GM18909 (cell line): ENCODE measurements around the gene SYT1.
"Not testable (repeated sequence)": the region's sequence is repeated elsewhere in the genome, so short reads cannot be mapped to it uniquely, and the experiment has no call there.

Experiments used
- ATAC-seq: cut with Tn5 transposase; IDR thresholded peaks from one replicate; pipeline ENCODE4 v1.9.1; 2021; ENCODE audit warnings: mild to moderate bottlenecking; ENCODE audit not compliant: unreplicated experiment, poor library complexity

Gene SYT1

DNA sequence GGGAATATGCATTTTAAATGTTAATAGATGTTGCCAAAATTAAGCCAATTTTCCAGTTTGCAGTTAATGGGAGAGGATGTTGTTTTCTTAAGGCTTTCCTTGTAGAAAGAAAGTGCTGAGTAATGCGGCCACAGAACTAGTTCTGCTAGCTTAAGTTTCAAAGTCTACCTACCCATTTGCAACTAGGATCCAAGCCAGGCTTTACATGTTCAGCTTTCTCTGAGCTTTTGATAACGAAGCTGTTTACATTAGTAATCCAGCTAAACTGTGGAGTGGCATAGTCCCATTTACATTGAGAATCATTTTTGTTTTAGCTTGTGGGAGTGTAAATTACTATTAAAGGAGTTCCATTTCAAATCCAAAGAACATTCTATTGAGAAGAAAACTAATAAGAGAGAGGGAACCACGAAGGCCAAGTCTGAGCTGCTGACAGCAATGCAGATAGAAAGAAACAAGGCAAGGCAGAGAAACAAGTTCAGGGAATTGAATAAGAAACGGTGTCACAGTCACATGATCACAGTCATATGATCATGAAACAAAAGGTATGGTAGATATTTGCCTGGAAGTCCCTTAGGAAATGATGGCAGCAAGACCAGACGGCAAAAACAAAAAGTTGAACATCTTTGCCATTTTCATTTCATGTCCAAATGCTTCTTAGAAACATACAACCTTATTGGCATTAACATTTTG lies 551.3 kb downstream of the SYT1 start:
- ATAC-seq = no peak

DNA sequence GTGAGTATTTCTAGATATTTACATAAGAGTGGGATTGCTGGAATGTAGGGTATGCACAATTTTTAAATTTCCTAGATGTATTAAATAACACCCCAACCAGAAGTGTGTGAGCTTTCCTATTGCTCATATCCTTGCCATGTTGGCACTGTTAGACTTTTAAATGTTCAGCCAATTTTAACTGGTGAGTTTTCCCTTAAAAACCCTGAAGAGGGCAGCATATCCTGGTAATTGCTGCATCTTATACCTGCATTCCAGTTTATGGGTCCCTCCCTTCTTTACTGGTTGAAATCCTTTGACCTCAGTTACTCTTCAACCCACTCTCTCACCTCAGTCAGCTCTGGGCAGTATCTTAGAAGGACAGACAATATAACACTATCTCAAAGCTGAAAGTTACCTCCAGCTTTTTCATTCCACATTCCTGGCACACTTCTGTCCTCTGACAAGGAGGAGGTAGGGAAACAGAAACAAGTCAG lies 555.6 kb downstream of the SYT1 start:
- no peak for ATAC-seq

DNA sequence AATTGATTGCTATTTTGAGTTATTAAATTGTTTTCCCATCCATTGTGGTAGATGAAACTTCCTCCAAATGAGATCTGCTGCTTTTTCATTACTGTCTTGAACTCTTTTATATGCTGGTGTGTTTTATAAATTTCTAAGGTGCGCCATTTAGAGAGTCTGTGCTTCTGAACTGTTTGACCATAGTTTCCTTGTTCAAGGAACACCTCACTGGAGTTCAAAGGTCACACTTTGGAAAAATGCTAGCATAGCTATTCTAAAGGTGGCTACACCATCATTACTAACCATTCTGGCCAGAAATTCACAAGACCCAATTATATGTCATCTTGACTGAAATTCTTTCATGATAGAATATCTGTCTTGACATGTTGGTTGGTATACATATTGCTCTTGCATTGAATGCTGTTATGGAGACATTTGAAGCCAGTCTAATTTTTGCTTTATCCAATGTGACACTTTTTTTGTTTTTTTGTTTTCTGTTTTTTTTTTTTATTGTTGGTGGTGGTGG lies 556.7 kb downstream of the SYT1 start:
- ATAC-seq = no peak

DNA sequence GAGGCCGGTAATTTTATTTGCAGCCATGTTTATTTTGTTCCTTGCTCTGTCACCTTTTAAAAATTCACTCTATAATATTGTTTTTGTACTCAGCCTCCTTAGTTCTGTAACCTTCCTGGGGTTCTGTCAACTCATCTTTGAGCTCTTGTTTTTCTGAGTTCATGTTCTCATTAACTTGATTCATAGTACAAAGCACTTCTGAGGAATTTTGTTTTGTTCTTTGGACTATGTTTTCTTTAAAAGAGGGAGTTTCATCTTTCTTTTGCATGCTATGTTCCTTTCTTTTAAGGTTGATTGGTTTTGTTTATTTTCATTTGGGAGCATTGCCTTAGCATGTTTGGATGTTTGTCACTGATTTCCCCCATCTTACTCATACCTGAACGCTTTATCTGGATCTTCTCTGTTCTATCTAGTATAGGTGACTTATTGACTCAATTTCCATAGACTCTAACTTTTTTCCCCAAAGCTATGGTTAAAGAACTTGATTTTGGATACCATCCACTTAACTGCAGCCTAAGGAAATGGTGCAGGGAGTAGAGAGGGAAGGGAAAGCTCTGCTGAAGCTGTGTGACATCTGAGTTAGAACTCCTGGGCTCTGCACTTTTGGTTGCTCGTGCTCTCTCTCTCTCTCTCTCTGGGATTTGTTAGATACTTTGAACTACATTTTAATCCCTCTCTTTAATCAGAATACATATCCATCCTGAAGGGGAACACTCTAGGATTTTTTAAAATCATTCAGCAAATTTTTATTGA lies 557.7 kb downstream of the SYT1 start:
- no peak for ATAC-seq

DNA sequence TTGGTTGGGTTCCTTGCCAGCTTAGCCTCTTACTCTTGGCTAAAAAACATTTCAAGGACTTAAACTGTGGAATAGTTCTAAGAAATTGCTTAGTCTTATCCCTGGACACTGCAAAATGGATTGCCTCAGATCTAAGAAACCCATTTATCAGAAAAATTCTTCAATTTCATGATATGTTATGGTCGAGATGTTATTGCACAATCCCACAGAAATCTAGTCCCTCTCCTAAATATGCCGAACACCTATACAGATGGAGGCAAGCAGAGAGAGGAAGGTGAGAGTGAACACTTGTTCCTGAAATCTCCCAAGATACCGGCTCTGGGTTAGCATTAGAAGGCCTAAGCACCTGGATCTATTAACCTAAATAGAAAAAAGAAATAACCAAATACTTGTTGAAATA lies 559.0 kb downstream of the SYT1 start:
- ATAC-seq = no peak

DNA sequence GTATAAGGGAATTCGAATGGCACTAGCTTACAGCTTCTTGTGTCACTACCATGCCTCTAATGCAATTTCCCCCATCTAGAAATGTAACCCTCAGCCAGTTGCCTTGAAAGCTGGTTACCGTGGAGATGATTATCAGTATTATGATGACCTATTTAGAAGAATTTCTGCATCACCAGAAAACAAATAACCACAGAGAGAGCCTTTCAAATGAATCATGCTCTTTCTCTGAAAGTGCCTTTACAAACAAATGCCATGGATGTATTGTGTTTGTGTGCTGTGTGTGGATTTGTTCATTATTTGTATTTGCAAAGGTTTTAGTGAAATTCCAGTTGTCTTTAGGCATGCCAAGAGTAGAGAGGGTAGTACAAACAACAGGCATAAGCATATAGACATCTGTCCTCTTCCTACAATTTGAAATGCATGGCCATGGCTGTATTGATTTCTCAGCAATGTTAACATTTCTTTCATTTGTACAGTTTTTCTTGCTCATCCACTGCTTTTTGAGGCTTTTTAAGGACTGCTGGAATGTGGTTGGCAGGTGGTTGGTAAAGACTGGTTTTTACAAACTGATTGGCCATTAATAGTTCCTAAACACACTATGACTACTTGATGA lies 559.6 kb downstream of the SYT1 start:
- no peak for ATAC-seq

DNA sequence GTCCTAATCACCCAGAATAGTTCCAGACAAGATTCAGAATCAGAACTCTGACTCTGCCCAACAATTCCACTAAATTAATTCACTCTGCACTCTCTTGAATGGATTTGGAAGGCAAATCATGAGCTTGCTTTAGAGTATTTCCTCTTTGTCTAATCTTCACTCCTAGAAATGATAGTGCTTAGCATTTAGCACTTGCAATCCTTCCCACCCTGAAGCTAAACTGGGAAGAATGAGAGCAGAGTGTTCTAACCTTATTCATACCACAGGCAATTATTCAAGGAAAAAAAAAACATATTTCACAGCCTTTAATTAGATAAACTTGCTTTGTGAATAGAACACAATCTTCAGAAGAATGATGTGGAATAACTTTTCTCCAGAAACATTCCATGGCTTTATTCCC lies 561.5 kb downstream of the SYT1 start:
- no peak for ATAC-seq

DNA sequence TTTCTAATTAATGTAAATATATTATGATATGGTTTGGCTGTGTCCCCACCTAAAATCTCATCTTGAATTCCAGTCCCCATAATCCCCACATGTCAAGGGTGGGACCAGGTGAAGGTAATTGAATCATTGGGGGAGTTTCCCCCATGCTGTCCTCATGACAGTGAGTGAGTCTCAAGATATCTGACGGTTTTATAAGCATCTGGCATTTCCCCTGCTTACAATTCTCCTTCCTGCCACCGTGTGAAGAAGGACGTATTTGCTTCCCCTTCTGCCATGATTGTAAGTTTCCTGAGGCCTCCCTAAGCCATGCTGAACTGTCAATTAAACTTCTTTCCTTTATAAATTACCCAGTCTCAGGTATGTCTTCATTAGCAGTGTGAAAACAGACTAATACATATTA lies 562.2 kb downstream of the SYT1 start:
- not testable (repeated sequence) for ATAC-seq

DNA sequence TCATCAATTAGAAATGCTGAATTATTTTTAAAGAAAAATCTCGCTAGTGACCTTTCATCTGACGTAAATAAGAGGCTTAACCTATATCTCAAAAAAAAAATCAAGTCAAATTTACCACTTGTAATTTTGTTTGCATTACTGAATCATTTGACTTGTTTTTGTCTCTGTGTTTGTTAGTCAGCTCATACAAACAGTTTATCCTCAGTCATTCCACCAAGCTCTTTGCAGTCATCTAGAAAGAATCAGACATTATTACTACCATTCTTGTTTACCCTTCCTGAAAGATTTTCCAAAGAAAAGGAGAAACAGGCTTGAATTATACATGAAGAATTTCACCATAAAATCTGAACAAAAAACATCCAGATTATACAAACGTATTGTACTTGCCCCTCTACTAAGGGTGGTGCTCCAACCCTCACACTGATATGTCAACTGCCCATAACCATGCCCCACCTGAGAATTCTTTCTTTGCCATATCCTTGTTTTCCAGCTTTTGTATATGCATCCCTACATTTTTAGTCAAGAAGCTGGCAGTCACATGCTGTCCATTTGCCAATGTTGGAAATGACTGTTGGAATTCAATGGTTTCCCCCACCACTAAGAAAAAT lies 569.0 kb downstream of the SYT1 start:
- ATAC-seq = no peak

DNA sequence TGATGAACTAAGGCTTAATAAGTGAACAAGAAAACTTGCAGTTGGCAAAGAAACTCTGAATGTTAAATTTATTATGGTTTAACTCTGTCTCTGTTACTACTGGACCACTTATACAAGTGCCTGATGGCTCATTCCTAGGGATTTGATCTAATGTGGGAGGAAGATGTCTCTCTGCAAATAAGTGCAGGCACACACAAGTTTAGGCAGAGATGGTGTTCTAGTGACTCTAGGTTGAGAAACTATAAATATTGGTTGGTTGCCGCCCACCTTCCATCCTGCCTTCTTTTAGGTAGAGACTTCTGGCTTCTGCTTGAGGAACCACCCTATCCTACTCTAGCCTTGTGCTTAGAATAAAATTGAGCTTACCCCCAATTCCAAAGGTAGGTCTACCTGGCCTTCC lies 570.0 kb downstream of the SYT1 start:
- no peak for ATAC-seq

DNA sequence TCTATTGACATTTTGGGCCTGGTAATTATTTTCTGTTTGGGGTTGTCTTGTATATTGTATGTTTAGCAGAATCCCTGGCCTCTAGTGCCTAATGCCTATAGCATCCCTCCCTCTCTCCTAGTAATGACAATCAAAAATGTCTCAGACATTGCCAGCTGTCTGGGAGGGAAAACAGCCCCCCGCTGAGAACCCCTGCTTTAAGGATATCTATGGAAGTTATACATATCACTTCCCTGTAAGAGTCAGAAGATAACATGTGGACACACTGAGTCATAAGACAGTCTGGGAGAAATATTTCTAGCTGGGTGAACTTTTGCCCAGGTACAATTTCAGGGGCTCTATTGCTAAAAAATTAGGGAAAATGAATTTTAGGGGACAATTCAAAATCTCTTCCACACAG lies 571.2 kb downstream of the SYT1 start:
- ATAC-seq = no peak

DNA sequence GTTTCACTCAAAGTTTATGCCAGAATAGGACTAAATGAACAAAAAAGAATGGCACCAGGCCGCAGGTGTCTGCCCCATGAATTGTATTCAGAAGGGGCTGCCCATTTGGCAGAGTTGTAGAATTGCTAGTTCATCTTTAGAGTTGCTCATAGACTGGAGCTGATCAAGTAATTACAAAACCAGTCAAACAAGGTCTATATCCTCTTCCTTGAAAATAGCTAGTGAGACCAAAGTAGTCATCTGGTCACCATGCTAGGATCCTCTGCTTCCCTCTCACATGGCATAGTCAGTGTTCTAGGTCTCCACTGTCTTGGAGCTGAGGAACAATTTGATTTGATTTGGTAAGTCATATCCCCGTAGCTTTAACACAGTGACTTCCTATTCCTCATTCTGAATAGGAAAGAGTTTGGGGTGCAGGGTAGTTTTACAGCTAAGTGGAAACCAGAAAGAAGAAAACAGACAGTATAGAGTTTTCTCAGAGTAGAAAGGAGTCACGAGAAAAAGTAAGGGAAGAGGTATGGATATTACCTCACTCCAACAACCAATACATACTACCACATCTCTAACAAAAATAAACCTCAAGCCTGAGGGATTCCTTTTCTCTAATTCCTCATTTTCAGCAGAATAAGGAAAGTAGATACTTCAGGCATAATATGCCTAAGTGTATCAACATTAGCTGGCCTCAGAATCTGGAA lies 574.1 kb downstream of the SYT1 start:
- ATAC-seq = no peak

DNA sequence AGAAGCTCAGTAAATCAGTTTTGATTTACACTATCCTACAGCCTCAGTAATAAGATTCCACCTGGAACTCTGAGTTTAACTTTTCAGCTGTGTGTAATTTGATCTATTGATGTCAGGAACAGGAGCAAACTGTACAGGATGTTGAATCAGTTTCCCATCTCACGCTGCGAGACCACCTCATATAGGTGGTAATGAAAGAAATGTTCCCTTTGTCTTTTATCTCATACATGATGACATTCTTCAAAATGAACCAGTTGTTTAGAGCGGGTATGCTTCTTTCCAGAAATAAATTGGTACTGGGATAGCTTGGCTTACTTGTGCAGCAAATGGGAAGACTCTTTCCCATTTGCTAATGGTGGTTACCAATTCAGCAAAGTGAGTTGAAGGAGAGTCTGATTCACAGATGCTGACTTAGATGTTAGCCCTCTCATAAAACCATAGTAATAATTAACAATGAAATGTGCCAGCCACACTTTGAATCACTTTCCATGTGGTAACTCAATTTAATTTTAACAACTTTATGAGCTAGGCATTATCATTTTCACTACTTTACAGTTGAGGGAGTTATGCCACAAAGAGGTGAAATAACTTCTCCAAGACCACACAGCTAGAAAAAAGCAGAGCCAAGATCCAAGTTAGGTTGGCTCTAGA lies 574.7 kb downstream of the SYT1 start:
- no peak for ATAC-seq

DNA sequence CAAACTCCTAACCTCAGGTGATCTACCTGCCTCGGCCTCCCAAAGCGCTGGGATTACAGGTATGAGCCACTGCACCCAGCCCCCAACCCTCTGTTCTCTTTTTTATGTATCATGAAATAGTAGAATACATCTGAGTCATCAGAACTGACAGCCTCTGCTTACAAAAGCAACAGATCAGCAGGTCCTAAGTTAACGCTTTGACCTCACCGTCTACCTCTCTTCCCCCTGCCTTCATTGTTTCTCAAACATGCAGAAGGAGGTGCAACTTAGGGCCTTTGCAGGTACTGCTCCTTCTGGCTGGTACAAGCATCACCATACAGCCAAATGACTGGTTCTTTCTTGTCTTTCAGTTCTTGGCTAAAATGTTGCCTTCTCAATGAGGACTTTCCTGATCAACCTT lies 577.0 kb downstream of the SYT1 start:
- ATAC-seq = no peak

DNA sequence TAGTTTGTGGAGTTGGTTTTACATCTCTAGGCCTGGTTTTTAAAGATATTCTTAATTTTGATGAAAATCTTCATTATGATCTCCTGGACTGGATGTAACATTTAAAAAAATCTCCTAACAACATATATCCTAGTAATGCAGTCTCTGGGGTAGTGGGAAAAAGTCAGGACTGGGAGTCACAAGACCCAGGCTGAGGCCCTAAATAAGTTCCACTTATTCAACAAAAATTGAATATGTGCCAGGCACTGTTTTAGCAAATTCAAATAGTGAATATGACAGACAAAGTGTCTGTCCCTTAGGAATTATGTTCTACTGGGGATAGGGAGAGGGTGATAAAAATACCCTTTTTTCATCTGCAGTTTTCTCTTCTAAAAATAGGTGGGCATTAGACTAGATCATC lies 577.8 kb downstream of the SYT1 start:
- no peak for ATAC-seq

DNA sequence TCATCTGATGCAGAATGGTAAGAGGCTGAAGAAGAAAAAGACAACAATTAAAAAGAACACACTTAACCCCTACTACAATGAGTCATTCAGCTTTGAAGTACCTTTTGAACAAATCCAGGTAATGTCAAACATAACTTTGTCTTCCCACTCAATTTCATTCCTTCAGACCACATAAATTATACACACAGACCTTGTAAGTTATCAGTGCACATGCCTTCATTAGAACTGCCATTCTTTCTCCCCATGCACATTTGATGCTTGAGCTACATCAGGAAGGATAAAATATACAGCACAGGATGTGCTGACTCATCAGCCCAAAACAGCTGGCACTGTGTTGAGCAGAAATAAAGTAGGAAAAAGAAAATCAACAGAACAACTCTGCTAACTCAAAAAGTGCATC lies 579.5 kb downstream of the SYT1 start:
- no peak for ATAC-seq

DNA sequence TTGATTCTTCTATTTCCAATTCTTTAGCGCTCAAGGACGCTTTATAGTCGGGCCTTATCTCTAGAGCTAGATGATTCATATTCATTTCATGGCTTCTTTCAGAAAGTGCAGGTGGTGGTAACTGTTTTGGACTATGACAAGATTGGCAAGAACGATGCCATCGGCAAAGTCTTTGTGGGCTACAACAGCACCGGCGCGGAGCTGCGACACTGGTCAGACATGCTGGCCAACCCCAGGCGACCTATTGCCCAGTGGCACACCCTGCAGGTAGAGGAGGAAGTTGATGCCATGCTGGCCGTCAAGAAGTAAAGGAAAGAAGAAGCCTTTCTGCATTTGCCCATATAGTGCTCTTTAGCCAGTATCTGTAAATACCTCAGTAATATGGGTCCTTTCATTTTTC lies 584.2 kb downstream of the SYT1 start:
- ATAC-seq = no peak

DNA sequence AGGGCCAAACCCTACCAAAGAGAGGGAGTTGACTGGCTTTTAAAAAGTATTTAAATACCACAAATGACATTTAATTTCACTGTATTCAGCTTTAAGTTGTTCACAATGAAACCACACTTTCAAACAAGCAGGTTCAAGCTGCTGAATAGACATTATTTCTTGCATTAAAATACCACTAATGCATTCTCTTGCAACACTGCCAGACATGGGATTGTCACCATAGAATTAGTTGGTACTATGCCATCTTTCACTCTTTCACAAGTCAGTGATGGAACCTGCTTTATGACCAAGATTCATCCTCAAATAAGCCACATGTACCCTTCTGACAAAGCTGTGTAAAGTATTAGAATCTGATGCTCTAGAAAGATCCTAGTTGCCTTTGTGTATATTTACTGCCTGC lies 586.8 kb downstream of the SYT1 start:
- no peak for ATAC-seq

DNA sequence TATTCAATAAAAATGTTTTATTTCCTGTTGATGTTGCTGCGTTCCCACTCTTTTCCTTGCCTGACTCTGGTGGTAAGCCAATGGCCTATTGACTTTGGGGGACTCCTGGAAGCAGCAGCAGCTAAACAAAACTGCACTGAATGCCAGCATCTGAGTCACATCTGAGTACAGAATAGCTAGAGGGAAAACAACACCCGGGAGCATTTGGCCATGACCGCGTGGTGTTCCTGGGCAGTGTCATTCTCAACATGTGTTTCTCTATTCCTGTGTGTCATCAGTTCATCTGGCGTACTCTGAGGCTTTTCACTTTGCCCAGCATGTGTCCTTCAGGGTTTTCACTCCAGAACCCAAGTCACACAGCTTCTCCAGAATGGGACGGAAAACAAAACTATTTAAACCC lies 587.4 kb downstream of the SYT1 start:
- ATAC-seq = no peak

DNA sequence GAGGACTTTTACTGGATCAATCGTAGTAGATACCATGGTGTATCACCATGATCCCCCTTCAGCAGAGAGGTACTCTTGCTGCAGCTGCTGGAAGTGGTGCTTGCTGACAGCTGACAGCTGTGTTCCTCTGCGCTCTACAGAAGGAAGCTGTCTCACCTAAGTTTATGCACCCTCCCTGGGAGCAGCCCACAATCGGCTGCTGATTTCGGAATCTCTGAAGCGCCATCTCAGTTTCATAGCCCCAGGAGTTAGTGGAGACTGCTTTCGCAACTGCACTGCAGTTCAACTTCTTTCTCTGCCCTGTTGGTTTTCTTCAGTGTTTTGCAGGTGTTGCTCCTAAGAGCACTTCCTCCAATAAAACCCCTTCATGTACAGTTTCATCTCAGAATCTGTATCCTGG lies 588.3 kb downstream of the SYT1 start:
- no peak for ATAC-seq
